Suppressor macrophage treated with lipopolysaccharide for 1 hour (primary cell): ENCODE results near the gene CTSS.

Experiments
- DNase-seq, 3 donors: peaks; one replicate each; pipeline ENCODE4 v3.0.0-alpha.2; 2020 to 2022

The CTSS gene

DNA sequence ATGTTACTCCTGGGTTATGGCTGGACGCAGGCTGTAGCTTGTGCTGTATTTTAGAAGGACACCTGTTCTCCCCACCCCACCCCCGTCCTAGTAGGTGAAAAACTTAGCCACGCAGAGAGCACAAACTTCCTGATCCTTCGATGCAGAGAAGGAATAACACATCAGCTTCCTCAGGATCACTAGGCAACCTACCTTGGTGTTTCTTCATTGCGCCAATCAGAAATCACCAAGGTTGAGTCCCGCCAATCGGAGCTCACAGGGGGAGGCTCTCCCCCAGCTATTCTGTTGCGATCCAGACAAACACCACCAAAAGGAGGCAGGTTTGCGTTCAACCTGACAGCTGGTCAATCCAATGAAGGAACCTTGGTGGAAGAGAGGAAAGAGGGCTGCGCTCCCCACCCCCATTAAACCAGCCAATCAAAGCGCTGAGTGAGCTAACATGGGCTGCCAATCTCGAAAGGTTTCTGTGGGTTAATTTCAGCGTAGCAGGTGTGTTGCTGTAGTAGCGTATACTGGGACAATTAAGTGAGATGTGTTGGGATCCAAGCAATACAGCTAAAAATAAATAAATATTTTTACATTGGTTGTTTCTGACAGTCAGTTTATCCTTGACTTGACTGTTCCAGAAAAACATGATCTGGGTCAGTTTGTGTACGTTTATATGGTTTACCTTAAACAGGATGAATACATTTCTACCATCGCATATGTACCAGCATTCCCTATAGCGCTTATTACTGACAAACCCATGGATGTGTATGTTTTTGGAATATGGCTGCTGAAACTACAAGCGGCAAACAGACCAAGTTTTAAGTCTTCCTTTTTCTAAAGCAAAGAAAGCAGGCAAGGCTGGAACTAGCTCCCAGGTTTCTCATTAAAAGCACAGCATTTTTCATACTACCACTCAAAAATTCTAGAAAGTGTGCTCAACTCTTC is 68.3 kb downstream of the CTSS start, which contains the start of gene GOLPH3L:
TSS of gene GOLPH3L (minus strand) at position 160 of the 933 bp plus-strand sequence. CDS start 2,316 bp downstream, outside the sequence.
- DNase-seq, result peak; percentile 84 to 90 (median 85)

DNA sequence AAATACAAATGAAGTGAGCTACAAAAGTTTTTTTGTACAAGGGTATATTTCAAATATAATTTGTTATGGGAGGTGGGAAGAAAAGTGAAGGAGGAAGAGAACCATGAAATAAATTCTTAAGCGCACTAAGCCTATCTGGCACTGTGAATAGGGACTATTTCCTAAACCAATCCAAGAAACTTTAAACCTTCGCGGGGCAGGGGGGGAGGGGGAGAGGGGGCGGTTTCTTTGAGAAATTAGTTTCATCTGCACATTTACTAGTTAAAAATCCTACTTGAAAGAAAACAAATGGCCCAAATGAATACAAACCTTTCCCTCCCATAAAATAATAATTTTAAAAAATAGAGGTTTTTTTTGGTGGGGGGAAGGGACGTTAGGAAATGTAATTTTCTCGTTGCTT is 69.0 kb downstream of the CTSS start:
- no peak for DNase-seq

DNA sequence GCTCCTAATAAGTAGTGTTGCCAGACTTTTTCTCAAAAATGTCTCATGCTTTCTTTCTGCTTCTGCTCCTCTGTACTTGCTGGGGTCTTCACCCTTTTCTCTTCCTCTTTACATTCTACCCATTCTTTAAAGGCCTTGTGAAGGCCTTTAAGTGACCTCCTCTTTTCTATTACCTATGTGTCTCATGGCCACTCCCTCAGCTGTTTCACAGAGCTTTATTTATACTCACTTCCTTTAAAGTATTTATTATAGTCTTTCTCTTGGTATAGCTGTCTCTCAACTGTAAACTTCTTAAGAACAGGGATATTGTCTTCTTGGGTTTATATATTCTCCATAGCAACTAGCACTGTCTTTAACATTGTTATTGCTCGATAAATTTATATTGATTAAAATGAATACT is 69.4 kb downstream of the CTSS start:
- DNase-seq, result no peak

DNA sequence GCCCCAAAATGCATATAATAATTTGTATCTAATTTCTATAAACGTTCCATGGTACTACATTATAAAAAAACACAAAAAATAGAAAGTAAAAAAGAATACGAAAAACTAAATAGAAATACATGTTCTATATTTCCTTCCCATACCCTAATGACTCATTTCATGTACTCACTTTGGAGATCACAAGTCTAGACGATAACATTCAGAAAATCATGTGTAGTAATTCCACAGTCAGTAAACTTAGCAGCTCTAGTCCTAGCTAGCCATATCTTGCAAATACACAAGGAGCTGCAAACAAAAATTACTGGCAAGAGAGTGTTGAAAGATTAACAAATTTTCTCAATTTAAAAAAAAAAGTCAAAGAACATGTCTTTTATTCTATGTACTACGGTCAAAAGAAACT is 70.0 kb downstream of the CTSS start:
- DNase-seq, result peak in 1 of 3 donors; percentile 21

DNA sequence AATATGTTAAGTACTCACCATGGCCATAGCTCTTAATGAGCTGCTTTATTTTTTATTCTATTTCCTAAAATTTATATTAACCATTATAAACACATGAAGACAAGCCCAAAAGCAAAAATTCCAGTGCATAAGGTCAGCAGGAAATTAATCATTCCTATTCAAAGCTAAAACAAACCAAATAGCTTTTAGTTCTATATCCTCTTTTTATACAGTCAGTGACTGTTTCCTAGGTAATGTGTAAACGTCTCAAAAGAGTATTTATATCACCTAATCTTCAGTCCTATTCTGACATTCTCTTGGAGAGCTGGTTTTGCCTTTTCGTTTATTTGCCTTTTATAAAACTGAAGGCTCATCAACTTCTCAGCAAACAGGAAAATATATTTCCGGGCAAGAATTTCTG is 72.9 kb downstream of the CTSS start:
- peak in 1 of 3 donors; percentile 9 for DNase-seq

DNA sequence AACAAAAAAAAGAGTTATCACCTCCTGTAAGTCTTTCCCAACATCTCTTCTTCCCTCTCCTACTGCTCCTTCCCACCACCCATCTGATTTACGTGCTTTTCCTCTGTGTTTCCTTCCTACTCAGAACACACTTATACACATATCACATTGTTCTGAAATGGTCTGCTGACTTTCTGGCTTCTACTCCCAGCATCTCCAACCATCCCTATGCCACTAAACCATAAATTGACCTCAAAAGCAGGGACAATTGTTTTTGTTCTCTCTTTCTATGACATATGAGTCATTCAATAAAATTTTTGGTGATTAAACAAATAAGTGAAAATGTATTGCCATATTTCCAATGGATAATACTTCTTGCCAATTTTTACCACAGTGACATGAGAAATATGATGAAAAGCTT is 76.8 kb downstream of the CTSS start:
- DNase-seq, result no peak

DNA sequence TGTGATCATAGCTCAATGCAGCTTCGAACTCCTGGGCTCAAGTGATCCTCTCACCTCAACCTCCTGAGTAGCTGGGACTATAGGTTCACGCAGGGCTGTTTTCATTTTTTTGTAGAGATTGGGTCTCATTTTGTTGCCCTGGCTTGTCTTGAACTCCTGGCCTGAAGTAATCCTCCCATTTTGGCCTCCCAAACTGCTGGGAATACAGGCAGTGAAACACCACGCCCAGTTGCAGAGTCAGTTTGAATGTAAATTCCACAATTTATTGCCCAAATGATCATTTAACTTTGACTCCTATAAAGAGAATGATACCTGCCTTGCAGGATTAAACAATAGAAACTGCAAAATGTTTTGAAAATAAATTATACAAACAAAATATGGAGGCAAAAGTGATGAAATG is 79.3 kb downstream of the CTSS start:
- DNase-seq, result no peak

DNA sequence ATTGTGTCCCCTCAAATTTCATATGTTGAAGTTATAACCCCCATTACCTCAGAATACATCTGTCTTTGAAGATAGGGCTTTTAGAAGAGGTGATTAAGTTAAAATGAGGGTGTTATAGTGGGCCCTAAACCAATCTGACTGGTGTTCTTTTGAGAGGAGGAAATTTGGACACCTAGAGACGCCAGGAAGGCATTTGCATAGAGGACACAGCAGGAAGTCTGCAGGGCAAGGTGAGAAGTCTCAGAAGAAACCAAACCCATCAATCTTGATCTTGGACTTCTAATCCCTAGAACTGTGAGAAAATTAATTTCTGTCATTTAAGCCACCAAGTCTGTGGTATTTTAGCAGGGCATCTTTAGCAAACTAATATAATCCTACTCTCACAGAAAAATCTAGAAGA is 81.7 kb downstream of the CTSS start:
- DNase-seq, result no peak
